Mesothelial cell of epicardium (in vitro differentiated cells): ENCODE data around the gene FAM131B. TPM values are rescaled to one million over a fixed set of nuclear protein-coding genes. Genes with fewer than 3 reads are reported as not detected.

Source experiments
- DNase-seq, 2 experiments: peaks; one replicate each; pipeline ENCODE4 v3.0.0; 2021; ENCODE audit warnings: low spot score in 2 of 2; ENCODE audit not compliant: unreplicated experiment in 2 of 2
- H3K27ac Mint-ChIP-seq: 2 replicates; pipeline ENCODE4 v1.8.0; 2021; ENCODE audit warnings: mixed read lengths
- H3K27me3 Mint-ChIP-seq: 2 replicates; pipeline ENCODE4 v1.8.0; 2021; ENCODE audit warnings: low read depth, mixed read lengths
- H3K36me3 Mint-ChIP-seq: 2 replicates; pipeline ENCODE4 v1.8.0; 2021; ENCODE audit warnings: mixed read lengths
- H3K4me1 Mint-ChIP-seq: 2 replicates; pipeline ENCODE4 v1.8.0; 2021; ENCODE audit warnings: mixed read lengths
- H3K4me3 Mint-ChIP-seq: 2 replicates; pipeline ENCODE4 v1.8.0; 2021; ENCODE audit warnings: mild to moderate bottlenecking, moderate library complexity, mixed read lengths
- H3K9me3 Mint-ChIP-seq: 2 replicates; pipeline ENCODE4 v1.8.0; 2021; ENCODE audit warnings: mixed read lengths
- CTCF ChIP-seq: fragments of 200-600 bp; sonication (generic); IDR thresholded peaks from one replicate; pipeline ENCODE4 v1.5.0; 2021; ENCODE audit warnings: antibody characterized with exemption; ENCODE audit not compliant: unreplicated experiment
- total RNA-seq: library from RNA; stranded (reverse); gene quantifications from 3 replicates; pipeline ENCODE4 v1.2.1, GENCODE V29; 2021

Gene FAM131B
- total RNA-seq, 1 donor from 2014 or later, result 5.6 TPM

GRCh38 chr7:143341842-143342241 lies 20.7 kb downstream of the FAM131B start:
- peaks cover 6% of the 10 kb centered on the region for H3K4me1 Mint-ChIP-seq
- H3K36me3 Mint-ChIP-seq, result no peaks in the 10 kb centered on the region
- no peak overlapping the region for H3K4me3 Mint-ChIP-seq
- peaks cover 33% of the 10 kb centered on the region for H3K27me3 Mint-ChIP-seq
- no peak for TF ChIP-seq CTCF
- no peak for DNase-seq
- H3K27ac Mint-ChIP-seq, result no peak overlapping the region
- H3K9me3 Mint-ChIP-seq, result no peaks in the 10 kb centered on the region

GRCh38 chr7:143337216-143337615 lies 25.3 kb downstream of the FAM131B start:
- no peak for DNase-seq
- Mint-ChIP-seq H3K9me3 (no peaks in the 10 kb centered on the region), H3K36me3 (no peaks in the 10 kb centered on the region), H3K27ac (no peak overlapping the region), H3K4me3 (no peak overlapping the region), H3K4me1 (no peaks in the 10 kb centered on the region), H3K27me3 (peaks cover 23% of the 10 kb centered on the region)
- no peak for TF ChIP-seq CTCF

GRCh38 chr7:143334244-143334643 lies 28.3 kb downstream of the FAM131B start:
- no peaks in the 10 kb centered on the region for H3K36me3 Mint-ChIP-seq
- peaks cover 18% of the 10 kb centered on the region for H3K27me3 Mint-ChIP-seq
- H3K27ac Mint-ChIP-seq, result no peak overlapping the region
- no peaks in the 10 kb centered on the region for H3K4me1 Mint-ChIP-seq
- DNase-seq, result no peak
- TF ChIP-seq CTCF, result no peak
- H3K4me3 Mint-ChIP-seq, result no peak overlapping the region
- no peaks in the 10 kb centered on the region for H3K9me3 Mint-ChIP-seq

- H3K27me3 Mint-ChIP-seq, result peaks cover 4% of the 10 kb centered on the region
- DNase-seq, result no peak
- no peaks in the 10 kb centered on the region for H3K4me1 Mint-ChIP-seq
- no peaks in the 10 kb centered on the region for H3K9me3 Mint-ChIP-seq
- TF ChIP-seq CTCF, result no peak
- H3K4me3 Mint-ChIP-seq, result no peak overlapping the region
- no peak overlapping the region for H3K27ac Mint-ChIP-seq
- no peaks in the 10 kb centered on the region for H3K36me3 Mint-ChIP-seq
Measured at GRCh38 chr7:143331179-143331801, 31.2 kb downstream of the FAM131B start.

GRCh38 chr7:143329471-143330170 lies 32.9 kb downstream of the FAM131B start:
- no peaks in the 10 kb centered on the region for H3K27me3 Mint-ChIP-seq
- H3K4me1 Mint-ChIP-seq, result peaks cover 4% of the 10 kb centered on the region
- no peaks in the 10 kb centered on the region for H3K9me3 Mint-ChIP-seq
- DNase-seq, result no peak
- no peak overlapping the region for H3K4me3 Mint-ChIP-seq
- no peak overlapping the region for H3K27ac Mint-ChIP-seq
- H3K36me3 Mint-ChIP-seq, result no peaks in the 10 kb centered on the region
- TF ChIP-seq CTCF, result no peak
